Hepatocyte (in vitro differentiated cells): ENCODE results near the gene PECR. TPM values are rescaled to one million over a fixed set of nuclear protein-coding genes. Genes with fewer than 3 reads are reported as not detected.

ENCODE experiments used
- DNase-seq: peaks from one replicate; pipeline ENCODE4 v3.0.0-alpha.2; 2016; ENCODE audit warnings: low spot score
- H2AFZ ChIP-seq: fragments of 200-600 bp; sonication (generic); 2 replicates; pipeline ENCODE4 v1.6.0; 2016; ENCODE audit warnings: antibody characterized with exemption, mild to moderate bottlenecking
- H3K27ac ChIP-seq: fragments of 200-600 bp; sonication (generic); 2 replicates; pipeline ENCODE4 v1.5.1; 2016; ENCODE audit warnings: mild to moderate bottlenecking
- H3K27me3 ChIP-seq: fragments of 200-600 bp; sonication (generic); 2 replicates; pipeline ENCODE4 v1.6.1; 2016
- H3K36me3 ChIP-seq: fragments of 200-600 bp; sonication (generic); replicated peaks from 2 replicates; pipeline ENCODE4 v1.5.1; 2016; ENCODE audit warnings: low read depth; ENCODE audit not compliant: insufficient read depth
- H3K4me1 ChIP-seq: fragments of 200-600 bp; sonication (generic); 2 replicates; pipeline ENCODE4 v1.5.1; 2016; ENCODE audit warnings: mild to moderate bottlenecking, moderate library complexity; ENCODE audit not compliant: insufficient read depth
- H3K4me2 ChIP-seq: fragments of 200-600 bp; sonication (generic); 2 replicates; pipeline ENCODE4 v1.6.0; 2016
- H3K4me3 ChIP-seq: fragments of 200-600 bp; sonication (generic); 2 replicates; pipeline ENCODE4 v1.5.1; 2016; ENCODE audit warnings: mild to moderate bottlenecking
- H3K79me2 ChIP-seq: fragments of 200-600 bp; sonication (generic); 2 replicates; pipeline ENCODE4 v1.6.0; 2017; ENCODE audit warnings: mild to moderate bottlenecking
- H3K9me2 ChIP-seq: fragments of 200-600 bp; sonication (generic); replicated peaks from 2 replicates; pipeline ENCODE4 v1.6.0; 2017; ENCODE audit warnings: mild to moderate bottlenecking; ENCODE audit not compliant: insufficient read depth
- H3K9me3 ChIP-seq: fragments of 200-600 bp; sonication (generic); 2 replicates; pipeline ENCODE4 v1.5.1; 2016; ENCODE audit warnings: low read depth, mild to moderate bottlenecking
- H4K20me1 ChIP-seq: fragments of 200-600 bp; sonication (generic); 2 replicates; pipeline ENCODE4 v1.6.0; 2016; ENCODE audit warnings: mild to moderate bottlenecking; ENCODE audit not compliant: insufficient read depth, poor library complexity, severe bottlenecking
- EZH2 ChIP-seq: fragments of 200-600 bp; sonication (generic); IDR thresholded peaks from 2 replicates; pipeline ENCODE4 v1.6.1; 2016; ENCODE audit warnings: antibody characterized with exemption, mild to moderate bottlenecking, borderline replicate concordance
- EZH2phosphoT487 ChIP-seq: fragments of 200-600 bp; sonication (generic); IDR thresholded peaks from one replicate; pipeline ENCODE4 v1.6.1; 2018; ENCODE audit warnings: antibody characterized with exemption, mild to moderate bottlenecking, low read depth, moderate library complexity; ENCODE audit not compliant: unreplicated experiment, severe bottlenecking
- WGBS: methylation state at CpG from one replicate; pipeline ENCODE4 v1.1.6; 2016; ENCODE audit warnings: low lambda C conversion rate; ENCODE audit errors: missing lambda C conversion rate; 5-methylcytosine and 5-hydroxymethylcytosine counted together
- polyA plus RNA-seq: library from polyadenylated mRNA; unstranded; fragments of >200 nt; fragmentation: Nextera tagmentation; extraction: Ambion mirVana; gene quantifications from 2 replicates; pipeline ENCODE4 v1.2.1, GENCODE V29; 2016
- total RNA-seq: library from RNA; depleted of rRNA; stranded (reverse); fragments of >200 nt; gene quantifications from 2 replicates; pipeline ENCODE4 v1.2.3, GENCODE V29; 2014
- TF ChIP-seq, protein P1 (sequence below): fragments of 200-600 bp; sonication (generic); IDR thresholded peaks from 2 replicates; pipeline ENCODE4 v1.5.1; 2016; ENCODE audit warnings: antibody characterized with exemption, mild to moderate bottlenecking; ENCODE audit not compliant: poor library complexity

PECR gene
- total and polyA plus RNA-seq, 2 experiments from 2014 or later: 17.4 to 32.4 TPM

GRCh38 chr2:216044883-216045486 lies 36.6 kb downstream of the PECR start:
- Histone ChIP-seq H4K20me1 (no peaks in the 10 kb centered on the region), H2AFZ (no peak overlapping the region), H3K9me3 (no peaks in the 10 kb centered on the region), H3K4me2 (no peak overlapping the region), H3K9me2 (no peaks in the 10 kb centered on the region), H3K36me3 (no peaks in the 10 kb centered on the region), H3K79me2 (no peaks in the 10 kb centered on the region), H3K27ac (no peak overlapping the region), H3K4me3 (no peak overlapping the region), H3K27me3 (no peaks in the 10 kb centered on the region), H3K4me1 (no peaks in the 10 kb centered on the region)
- DNase-seq: no peak
- TF ChIP-seq EZH2: no peak
- no peak for TF ChIP-seq EZH2phosphoT487
- TF ChIP-seq, protein P1, sequence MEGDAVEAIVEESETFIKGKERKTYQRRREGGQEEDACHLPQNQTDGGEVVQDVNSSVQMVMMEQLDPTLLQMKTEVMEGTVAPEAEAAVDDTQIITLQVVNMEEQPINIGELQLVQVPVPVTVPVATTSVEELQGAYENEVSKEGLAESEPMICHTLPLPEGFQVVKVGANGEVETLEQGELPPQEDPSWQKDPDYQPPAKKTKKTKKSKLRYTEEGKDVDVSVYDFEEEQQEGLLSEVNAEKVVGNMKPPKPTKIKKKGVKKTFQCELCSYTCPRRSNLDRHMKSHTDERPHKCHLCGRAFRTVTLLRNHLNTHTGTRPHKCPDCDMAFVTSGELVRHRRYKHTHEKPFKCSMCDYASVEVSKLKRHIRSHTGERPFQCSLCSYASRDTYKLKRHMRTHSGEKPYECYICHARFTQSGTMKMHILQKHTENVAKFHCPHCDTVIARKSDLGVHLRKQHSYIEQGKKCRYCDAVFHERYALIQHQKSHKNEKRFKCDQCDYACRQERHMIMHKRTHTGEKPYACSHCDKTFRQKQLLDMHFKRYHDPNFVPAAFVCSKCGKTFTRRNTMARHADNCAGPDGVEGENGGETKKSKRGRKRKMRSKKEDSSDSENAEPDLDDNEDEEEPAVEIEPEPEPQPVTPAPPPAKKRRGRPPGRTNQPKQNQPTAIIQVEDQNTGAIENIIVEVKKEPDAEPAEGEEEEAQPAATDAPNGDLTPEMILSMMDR: no peak
- WGBS: 86% methylated on average over 5 of the region's 5 CpGs

GRCh38 chr2:216043949-216044348 lies 37.7 kb downstream of the PECR start:
- no peaks in the 10 kb centered on the region for H3K9me2 ChIP-seq
- H3K4me3 ChIP-seq: no peak overlapping the region
- H3K36me3 ChIP-seq: no peaks in the 10 kb centered on the region
- H3K4me2 ChIP-seq: no peak overlapping the region
- no peak overlapping the region for H2AFZ ChIP-seq
- no peaks in the 10 kb centered on the region for H3K9me3 ChIP-seq
- no peaks in the 10 kb centered on the region for H3K4me1 ChIP-seq
- no peaks in the 10 kb centered on the region for H3K27me3 ChIP-seq
- TF ChIP-seq EZH2 (no peak), EZH2phosphoT487 (no peak)
- TF ChIP-seq, protein P1: no peak
- H4K20me1 ChIP-seq: no peaks in the 10 kb centered on the region
- no peak for DNase-seq
- no peaks in the 10 kb centered on the region for H3K79me2 ChIP-seq
- 95% methylated on average over 5 of the region's 5 CpGs for WGBS
- no peak overlapping the region for H3K27ac ChIP-seq

DNA sequence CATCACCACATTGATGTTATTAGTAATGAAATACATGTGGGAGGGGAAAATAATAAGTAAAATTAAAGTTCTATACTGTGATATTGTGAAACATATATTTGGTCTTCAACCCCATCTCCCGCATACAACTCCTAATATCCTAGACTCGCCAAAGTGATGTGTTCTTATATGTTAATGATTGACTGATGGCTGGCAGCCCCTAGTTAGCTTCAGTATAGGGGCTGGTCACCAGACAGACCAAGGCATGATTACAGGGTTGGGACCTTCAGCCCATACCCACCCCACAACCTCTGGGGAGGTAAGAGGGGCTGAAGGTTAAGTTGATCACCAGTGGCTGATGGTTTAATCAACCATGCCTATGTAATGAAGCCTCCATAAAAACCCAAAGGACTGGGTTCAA lies 40.2 kb downstream of the PECR start:
- Histone ChIP-seq H3K9me3 (no peaks in the 10 kb centered on the region), H2AFZ (no peak overlapping the region), H3K27ac (no peak overlapping the region), H3K4me1 (no peaks in the 10 kb centered on the region), H3K9me2 (no peaks in the 10 kb centered on the region), H3K4me3 (no peak overlapping the region), H4K20me1 (no peaks in the 10 kb centered on the region), H3K79me2 (no peaks in the 10 kb centered on the region), H3K36me3 (no peaks in the 10 kb centered on the region), H3K27me3 (no peaks in the 10 kb centered on the region), H3K4me2 (no peak overlapping the region)
- no peak for DNase-seq
- TF ChIP-seq EZH2: no peak
- no peak for TF ChIP-seq EZH2phosphoT487
- TF ChIP-seq, protein P1: no peak
- WGBS: 94% methylated on average over 2 of the region's 2 CpGs

DNA sequence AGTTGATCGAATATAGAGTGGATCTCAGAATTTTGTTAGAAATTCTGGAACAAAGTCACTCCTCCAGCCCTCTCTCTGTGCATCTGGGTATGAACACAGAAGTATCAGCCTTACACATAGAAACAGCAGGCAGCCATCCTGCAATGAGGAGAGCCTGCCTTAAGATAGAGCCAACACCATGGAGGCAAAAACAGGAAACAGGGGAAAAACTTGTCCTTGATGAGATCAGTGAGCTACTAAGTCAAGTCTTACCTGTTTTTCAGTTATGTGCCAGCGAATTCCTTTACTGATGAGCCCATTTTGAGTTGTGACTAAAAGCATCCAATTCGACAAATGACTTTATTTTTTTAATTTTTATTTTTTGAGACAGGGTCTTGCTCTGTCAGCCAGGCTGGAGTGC lies 41.7 kb downstream of the PECR start:
- Histone ChIP-seq H3K9me3 (no peaks in the 10 kb centered on the region), H3K36me3 (no peaks in the 10 kb centered on the region), H4K20me1 (no peaks in the 10 kb centered on the region), H3K4me2 (no peak overlapping the region), H2AFZ (no peak overlapping the region), H3K27ac (no peak overlapping the region), H3K9me2 (no peaks in the 10 kb centered on the region), H3K4me3 (no peak overlapping the region), H3K4me1 (no peaks in the 10 kb centered on the region), H3K27me3 (no peaks in the 10 kb centered on the region), H3K79me2 (no peaks in the 10 kb centered on the region)
- DNase-seq: no peak
- WGBS: 85% methylated on average over 3 of the region's 3 CpGs
- TF ChIP-seq, protein P1: no peak
- TF ChIP-seq EZH2phosphoT487 (no peak), EZH2 (no peak)
